ENCODE data around the gene SLC19A1.
"Not testable (repeated sequence)": the region's sequence is repeated elsewhere in the genome, so short reads cannot be mapped to it uniquely, and the experiment has no call there.

The SLC19A1 gene

DNA sequence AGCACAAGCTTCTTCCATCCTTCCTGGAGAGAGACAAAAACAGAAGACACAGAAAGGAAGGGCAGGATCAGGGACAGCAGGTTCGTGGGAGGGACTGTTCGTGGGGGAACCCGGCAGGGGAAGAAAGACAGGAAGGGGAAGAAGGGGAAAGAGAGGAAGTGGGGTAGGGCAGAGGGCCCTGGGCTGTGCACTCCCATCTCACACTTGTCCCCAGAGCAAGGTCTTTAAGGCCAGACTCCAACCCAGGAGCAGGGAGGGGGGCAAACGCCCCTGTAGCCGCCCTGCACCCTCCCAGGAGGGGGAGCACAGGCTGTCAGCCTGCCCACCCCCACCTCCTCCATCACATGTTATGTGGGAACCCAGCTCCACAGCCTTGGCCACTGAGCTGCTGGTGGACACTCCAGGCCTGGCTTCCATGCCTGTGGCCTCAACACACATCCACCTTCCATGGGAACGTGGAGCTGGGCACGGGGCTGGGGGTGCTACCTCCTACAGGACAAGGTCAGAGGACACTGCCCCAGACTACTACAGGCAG is 9.3 kb downstream of the SLC19A1 start:
- Histone ChIP-seq H3K27me3 (ENCODE audit: control insufficient read depth, insufficient read depth, low read length, poor library complexity, severe bottlenecking) (no peaks in the 10 kb centered on the region), H3K9me3 (ENCODE audit: control insufficient read depth, low read length) (no peaks in the 10 kb centered on the region), H3K4me3 (ENCODE audit: insufficient read depth, low read depth, low read length) (no peak overlapping the region), H3K27ac (ENCODE audit: insufficient read depth, low read depth, low read length, poor library complexity, severe bottlenecking) (no peak overlapping the region), H3K4me1 (ENCODE audit: control insufficient read depth, insufficient read depth, low read length) (peaks cover 11% of the 10 kb centered on the region), H3K36me3 (ENCODE audit: control insufficient read depth, insufficient read depth, low read length) (peaks cover 27% of the 10 kb centered on the region)
- WGBS, 2 experiments: 81 to 88% methylated on average over 7 of the region's 7 CpGs

DNA sequence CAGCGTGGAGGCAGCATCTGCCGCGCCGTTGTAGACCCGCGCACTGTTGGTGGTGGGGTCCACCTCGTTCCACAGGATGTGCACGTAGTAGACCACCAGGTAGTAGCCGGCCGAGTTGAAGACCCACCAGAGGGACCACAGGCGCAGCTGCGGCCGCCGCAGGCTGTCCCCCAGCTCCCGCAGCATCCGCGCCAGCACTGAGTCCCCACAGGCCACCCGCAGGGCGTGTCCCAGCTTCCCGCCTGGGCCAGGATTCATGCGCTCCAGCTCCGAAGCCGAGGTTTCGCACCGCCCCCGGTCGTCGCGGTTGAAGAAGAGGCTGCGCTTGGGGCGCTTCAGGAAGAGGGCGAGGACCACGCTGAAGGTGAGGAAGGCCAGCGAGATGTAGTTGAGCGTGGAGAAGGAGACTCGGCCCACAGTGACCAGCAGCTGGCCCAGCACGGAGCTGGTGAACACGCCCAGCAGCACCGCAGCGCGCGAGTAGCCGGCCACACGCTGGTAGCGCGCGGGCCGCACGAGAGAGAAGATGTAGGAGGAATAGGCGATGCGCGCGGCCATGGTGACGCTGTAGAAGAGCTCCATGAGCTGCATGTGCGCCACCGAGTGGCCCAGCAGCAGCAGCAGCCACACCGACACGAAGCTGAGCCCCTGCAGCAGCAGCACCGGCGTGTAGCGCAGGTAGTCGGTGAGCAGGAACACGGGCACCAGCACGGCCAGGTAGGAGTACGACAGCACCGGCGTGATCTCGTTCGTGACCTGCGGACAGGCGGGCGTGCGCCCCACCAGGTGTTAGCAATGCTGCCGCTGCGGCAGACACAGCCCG is 10.6 kb downstream of the SLC19A1 start:
- Histone ChIP-seq H3K36me3 (ENCODE audit: control insufficient read depth, insufficient read depth, low read length) (peaks cover 32% of the 10 kb centered on the region), H3K27me3 (ENCODE audit: control insufficient read depth, insufficient read depth, low read length, poor library complexity, severe bottlenecking) (no peaks in the 10 kb centered on the region), H3K4me1 (ENCODE audit: control insufficient read depth, insufficient read depth, low read length) (peaks cover 11% of the 10 kb centered on the region), H3K4me3 (ENCODE audit: insufficient read depth, low read depth, low read length) (no peak overlapping the region), H3K27ac (ENCODE audit: insufficient read depth, low read depth, low read length, poor library complexity, severe bottlenecking) (no peak overlapping the region), H3K9me3 (ENCODE audit: control insufficient read depth, low read length) (no peaks in the 10 kb centered on the region)
- WGBS, 2 experiments: 95 to 96% methylated on average over 76 of the region's 76 CpGs

DNA sequence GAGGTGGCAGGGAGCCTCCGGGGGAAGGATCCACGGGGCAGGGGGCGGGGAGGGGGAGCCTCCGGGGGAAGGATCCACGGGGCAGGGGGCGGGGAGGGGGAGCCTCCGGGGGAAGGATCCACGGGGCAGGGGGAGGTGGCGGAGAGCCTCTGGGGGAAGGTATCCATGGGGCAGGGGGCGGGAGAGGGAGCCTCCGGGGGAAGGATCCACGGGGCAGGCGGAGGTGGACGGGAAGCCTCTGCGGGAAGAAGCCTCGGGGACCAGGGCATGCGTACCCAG is 11.2 kb downstream of the SLC19A1 start:
- whole genome bisulfite sequencing, 2 experiments: 93 to 98% methylated on average over 15 to 17 of the region's 17 CpGs
- not testable (repeated sequence) for H3K27ac ChIP-seq (ENCODE audit: insufficient read depth, low read depth, low read length, poor library complexity, severe bottlenecking); H3K27me3 ChIP-seq (ENCODE audit: control insufficient read depth, insufficient read depth, low read length, poor library complexity, severe bottlenecking)

DNA sequence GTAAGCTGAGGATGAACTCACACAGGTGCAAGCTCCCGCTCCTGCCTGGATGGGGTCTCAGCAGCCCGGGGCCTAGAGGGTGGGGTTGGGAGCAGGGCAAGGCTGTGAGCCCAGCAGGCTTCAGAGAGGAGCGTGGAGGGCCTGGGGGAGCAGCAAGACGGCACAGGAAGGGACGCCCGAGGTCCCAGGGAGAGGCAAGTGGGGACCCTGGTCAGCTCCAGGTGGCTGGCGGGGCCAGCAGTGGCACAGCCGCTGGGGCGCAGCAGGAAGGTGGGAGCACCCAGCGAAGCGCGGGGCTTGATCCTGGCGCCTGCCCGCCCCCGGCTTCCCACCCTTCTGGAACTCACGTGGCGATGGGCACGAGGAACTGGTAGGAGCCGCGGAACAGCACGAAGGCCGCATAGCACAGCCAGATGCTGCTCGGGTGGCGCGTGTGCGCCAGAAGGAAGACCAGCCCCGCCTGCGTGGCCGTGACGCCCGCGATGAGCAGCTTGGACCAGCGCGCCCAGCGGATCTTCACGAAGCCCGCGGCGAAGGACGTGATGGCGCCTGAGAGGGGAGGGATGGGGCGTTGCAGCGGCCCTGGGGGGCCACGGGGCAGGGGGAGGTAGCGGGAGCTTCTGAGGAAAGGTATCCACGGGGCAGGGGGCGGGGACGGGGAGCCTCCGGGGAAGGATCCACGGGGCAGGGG is 11.7 kb downstream of the SLC19A1 start:
- Histone ChIP-seq H3K36me3 (ENCODE audit: control insufficient read depth, insufficient read depth, low read length) (peaks cover 32% of the 10 kb centered on the region), H3K4me3 (ENCODE audit: insufficient read depth, low read depth, low read length) (no peak overlapping the region), H3K27me3 (ENCODE audit: control insufficient read depth, insufficient read depth, low read length, poor library complexity, severe bottlenecking) (no peaks in the 10 kb centered on the region), H3K9me3 (ENCODE audit: control insufficient read depth, low read length) (no peaks in the 10 kb centered on the region), H3K4me1 (ENCODE audit: control insufficient read depth, insufficient read depth, low read length) (peaks cover 11% of the 10 kb centered on the region), H3K27ac (ENCODE audit: insufficient read depth, low read depth, low read length, poor library complexity, severe bottlenecking) (no peak overlapping the region)
- 96 to 97% methylated on average over 47 to 50 of the region's 50 CpGs for WGBS, 2 experiments

More for the DNA sequence above, 11.2 kb downstream of the SLC19A1 start:
- H3K4me3 ChIP-seq (ENCODE audit: insufficient read depth, low read depth, low read length); H3K9me3 ChIP-seq (ENCODE audit: control insufficient read depth, low read length): not testable (repeated sequence)
- H3K36me3 ChIP-seq (ENCODE audit: control insufficient read depth, insufficient read depth, low read length): peaks cover 32% of the 10 kb centered on the region
- peaks cover 11% of the 10 kb centered on the region for H3K4me1 ChIP-seq (ENCODE audit: control insufficient read depth, insufficient read depth, low read length)

DNA sequence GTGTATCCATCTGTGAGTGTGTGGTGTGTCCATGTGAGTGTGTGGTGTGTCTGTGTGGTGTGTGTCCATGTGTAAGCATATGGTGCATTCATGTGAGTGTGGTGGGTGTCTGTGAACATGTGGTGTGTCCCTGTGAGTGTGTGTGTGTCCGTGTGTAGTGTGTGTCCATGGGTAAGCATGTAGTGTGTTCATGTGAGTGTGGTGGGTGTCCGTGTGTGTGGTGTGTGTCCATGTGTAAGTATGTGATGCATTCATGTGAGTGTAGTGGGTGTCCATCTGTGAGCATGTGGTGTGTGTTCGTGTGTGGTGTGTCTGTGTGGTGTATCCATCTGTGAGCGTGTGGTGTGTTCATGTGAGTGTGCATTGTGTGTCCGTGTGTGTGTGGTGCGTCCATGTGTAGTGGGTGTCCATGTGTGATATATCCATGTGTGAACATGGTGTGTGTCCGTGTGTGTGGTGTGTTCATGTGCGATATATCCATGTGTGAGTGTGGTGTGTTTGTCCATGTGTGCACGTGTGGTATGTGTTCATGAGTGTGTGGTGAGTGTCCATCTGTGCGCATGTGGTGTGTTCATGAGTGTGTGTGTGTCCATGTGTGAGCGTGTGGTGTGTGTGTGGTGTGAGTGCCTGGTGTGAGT is 12.3 kb downstream of the SLC19A1 start:
- Histone ChIP-seq H3K27me3 (ENCODE audit: control insufficient read depth, insufficient read depth, low read length, poor library complexity, severe bottlenecking) (no peaks in the 10 kb centered on the region), H3K9me3 (ENCODE audit: control insufficient read depth, low read length) (no peaks in the 10 kb centered on the region), H3K27ac (ENCODE audit: insufficient read depth, low read depth, low read length, poor library complexity, severe bottlenecking) (no peak overlapping the region), H3K36me3 (ENCODE audit: control insufficient read depth, insufficient read depth, low read length) (peaks cover 32% of the 10 kb centered on the region), H3K4me1 (ENCODE audit: control insufficient read depth, insufficient read depth, low read length) (peaks cover 10% of the 10 kb centered on the region), H3K4me3 (ENCODE audit: insufficient read depth, low read depth, low read length) (no peak overlapping the region)
- 93 to 95% methylated on average over 11 of the region's 11 CpGs for WGBS, 2 experiments

DNA sequence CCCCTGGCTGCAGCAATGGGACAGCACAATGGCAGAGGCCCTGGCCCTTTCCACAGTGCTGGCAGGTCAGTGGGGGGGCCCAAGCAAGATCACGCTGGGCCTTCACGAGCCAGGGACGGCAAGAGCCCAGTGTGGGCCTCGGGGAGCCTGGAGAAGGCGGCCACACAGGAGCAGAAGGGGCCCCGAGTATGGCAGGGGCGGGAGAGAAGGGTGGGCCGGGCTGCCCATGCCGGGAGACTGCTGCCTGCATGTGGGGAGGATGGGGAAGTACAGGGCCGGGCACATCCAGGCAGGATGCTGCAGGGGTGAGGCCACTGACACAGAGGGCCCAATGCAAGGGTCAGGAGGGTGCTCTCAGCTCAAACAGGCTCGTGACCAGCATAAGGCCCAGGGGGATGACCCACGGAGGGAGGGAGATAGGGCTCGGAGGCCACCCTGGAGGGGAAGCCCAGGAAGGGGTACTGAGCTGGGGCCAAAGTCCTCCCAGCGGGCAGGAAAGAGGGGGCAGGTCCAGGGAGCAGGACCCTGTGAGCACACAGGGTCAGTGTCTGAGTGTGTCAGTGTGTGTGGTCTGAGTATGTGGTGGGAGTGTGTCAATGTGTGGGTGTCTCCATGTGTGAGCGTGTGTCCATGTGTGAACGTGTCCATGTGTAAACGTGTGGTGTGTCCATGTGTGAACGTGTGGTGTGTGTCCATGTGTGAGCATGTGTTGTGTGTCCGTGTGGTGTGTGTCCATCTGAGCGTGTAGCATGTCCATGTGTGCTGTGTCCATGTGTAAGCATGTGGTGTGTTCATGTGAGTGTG is 13.1 kb downstream of the SLC19A1 start:
- no peak overlapping the region for H3K4me3 ChIP-seq (ENCODE audit: insufficient read depth, low read depth, low read length)
- no peaks in the 10 kb centered on the region for H3K9me3 ChIP-seq (ENCODE audit: control insufficient read depth, low read length)
- peaks cover 3% of the 10 kb centered on the region for H3K4me1 ChIP-seq (ENCODE audit: control insufficient read depth, insufficient read depth, low read length)
- H3K27me3 ChIP-seq (ENCODE audit: control insufficient read depth, insufficient read depth, low read length, poor library complexity, severe bottlenecking): no peaks in the 10 kb centered on the region
- WGBS, 2 experiments: 88% methylated on average over 20 of the region's 20 CpGs
- peaks cover 32% of the 10 kb centered on the region for H3K36me3 ChIP-seq (ENCODE audit: control insufficient read depth, insufficient read depth, low read length)
- H3K27ac ChIP-seq (ENCODE audit: insufficient read depth, low read depth, low read length, poor library complexity, severe bottlenecking): no peak overlapping the region

DNA sequence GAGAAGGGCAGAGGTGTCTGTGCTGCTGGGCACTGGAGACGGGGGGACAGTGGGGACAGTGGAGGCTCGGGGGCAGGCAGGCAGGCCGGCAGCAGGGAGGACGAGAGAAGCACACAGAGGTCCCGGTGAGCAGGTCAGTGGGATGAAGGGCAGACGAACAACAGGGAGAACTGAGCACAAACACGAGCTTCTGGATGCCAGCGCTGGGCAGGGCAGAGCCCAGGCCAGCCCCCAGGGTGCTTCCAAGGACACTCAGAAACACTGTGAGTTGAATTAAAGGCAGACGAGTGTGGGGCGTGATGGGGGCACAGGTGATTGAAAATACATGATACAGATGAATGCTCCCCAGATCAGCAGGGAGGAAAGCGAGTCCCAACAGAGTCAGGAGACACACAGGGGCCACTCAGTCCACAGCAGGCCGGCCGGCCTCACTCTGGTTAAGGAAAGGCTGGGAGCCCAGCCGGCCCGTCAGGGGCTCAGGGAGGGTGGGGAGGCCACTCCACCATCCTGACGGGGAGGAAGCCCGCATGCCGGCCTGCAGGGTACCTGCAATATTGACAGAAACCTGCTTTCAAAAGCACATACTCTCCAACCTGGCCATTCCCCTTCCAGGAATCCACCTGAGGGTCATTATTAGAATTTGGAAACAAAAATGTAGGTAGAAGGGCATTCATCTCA is 14.1 kb downstream of the SLC19A1 start:
- Histone ChIP-seq H3K4me1 (ENCODE audit: control insufficient read depth, insufficient read depth, low read length) (no peaks in the 10 kb centered on the region), H3K27ac (ENCODE audit: insufficient read depth, low read depth, low read length, poor library complexity, severe bottlenecking) (no peak overlapping the region), H3K4me3 (ENCODE audit: insufficient read depth, low read depth, low read length) (no peak overlapping the region), H3K27me3 (ENCODE audit: control insufficient read depth, insufficient read depth, low read length, poor library complexity, severe bottlenecking) (no peaks in the 10 kb centered on the region), H3K9me3 (ENCODE audit: control insufficient read depth, low read length) (no peaks in the 10 kb centered on the region), H3K36me3 (ENCODE audit: control insufficient read depth, insufficient read depth, low read length) (peaks cover 32% of the 10 kb centered on the region)
- 92 to 94% methylated on average over 18 of the region's 18 CpGs for WGBS, 2 experiments

DNA sequence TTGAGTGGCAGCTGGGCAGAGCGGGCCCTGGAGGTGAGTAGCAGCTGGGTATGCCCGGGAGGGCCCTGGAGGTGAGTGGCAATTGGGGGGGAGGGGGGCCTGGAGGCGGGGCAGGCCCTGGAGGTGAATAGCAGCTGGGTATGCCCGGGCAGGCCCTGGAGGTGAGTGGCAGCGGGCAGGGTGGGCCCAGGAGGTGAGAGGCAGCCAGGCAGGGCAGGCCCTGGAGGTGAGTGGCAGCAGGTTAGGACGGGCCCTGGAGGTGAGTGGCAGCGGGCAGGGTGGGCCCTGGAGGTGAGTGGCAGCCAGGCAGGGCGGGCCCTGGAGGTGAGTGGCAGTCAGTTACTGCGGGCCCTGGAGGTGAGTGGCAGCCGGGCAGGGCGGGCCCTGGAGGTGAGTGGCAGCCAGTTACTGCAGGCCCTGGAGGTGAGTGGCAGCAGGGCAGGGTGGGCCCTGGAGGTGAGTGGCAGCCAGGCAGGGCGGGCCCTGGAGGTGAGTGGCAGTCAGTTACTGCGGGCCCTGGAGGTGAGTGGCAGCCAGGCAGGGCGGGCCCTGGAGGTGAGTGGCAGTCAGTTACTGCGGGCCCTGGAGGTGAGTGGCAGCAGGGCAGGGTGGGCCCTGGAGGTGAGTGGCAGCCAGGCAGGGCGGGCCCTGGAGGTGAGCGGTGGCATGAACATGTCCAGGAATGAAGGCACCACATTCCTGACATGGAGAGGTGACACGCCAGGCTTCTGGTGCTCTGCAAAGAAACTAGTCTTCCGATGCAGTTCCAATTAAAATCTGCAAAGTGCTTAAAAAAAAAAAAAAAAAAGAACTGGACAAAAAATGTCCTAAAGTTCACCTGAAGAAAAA is 14.9 kb downstream of the SLC19A1 start:
- peaks cover 32% of the 10 kb centered on the region for H3K36me3 ChIP-seq (ENCODE audit: control insufficient read depth, insufficient read depth, low read length)
- not testable (repeated sequence) for H3K9me3 ChIP-seq (ENCODE audit: control insufficient read depth, low read length); H3K27me3 ChIP-seq (ENCODE audit: control insufficient read depth, insufficient read depth, low read length, poor library complexity, severe bottlenecking); H3K27ac ChIP-seq (ENCODE audit: insufficient read depth, low read depth, low read length, poor library complexity, severe bottlenecking); H3K4me3 ChIP-seq (ENCODE audit: insufficient read depth, low read depth, low read length); H3K4me1 ChIP-seq (ENCODE audit: control insufficient read depth, insufficient read depth, low read length)
- 93 to 95% methylated on average over 19 of the region's 19 CpGs for WGBS, 2 experiments

DNA sequence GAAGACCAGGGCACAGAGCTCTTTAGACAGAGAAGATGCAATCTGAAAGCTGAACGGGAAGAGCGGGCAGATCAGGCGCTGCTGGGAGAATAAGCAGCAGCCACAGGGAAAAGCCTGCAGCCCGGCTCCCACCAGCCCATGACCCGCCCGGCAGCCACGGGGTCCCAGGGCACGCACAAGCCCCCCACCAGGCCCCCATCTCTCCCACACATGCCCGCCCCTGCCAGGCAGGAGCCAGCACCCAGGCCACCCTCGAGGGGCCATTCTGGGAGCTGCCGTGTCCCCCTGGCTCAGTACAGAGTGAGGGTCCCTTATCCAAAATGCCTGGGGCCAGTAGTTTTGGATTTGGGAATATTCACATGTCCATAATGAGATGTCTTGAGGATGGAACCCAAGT is 16.3 kb downstream of the SLC19A1 start:
- H3K36me3 ChIP-seq (ENCODE audit: control insufficient read depth, insufficient read depth, low read length): peaks cover 30% of the 10 kb centered on the region
- no peak overlapping the region for H3K4me3 ChIP-seq (ENCODE audit: insufficient read depth, low read depth, low read length)

More for the DNA sequence above, 16.3 kb downstream of the SLC19A1 start:
- Histone ChIP-seq H3K4me1 (ENCODE audit: control insufficient read depth, insufficient read depth, low read length) (no peaks in the 10 kb centered on the region), H3K9me3 (ENCODE audit: control insufficient read depth, low read length) (no peaks in the 10 kb centered on the region), H3K27ac (ENCODE audit: insufficient read depth, low read depth, low read length, poor library complexity, severe bottlenecking) (no peak overlapping the region), H3K27me3 (ENCODE audit: control insufficient read depth, insufficient read depth, low read length, poor library complexity, severe bottlenecking) (no peaks in the 10 kb centered on the region)
- 94 to 95% methylated on average over 11 of the region's 11 CpGs for WGBS, 2 experiments

Measured in ectodermal cell (in vitro differentiated cells).